Myocyte (in vitro differentiated cells): ENCODE results near the gene KNSTRN. TPM values are rescaled to one million over a fixed set of nuclear protein-coding genes. Genes with fewer than 3 reads are reported as not detected.

Experiments
- DNase-seq: peaks from one replicate; pipeline ENCODE4 v3.0.0-alpha.2; 2012; ENCODE audit warnings: low read depth
- total RNA-seq: library from RNA; depleted of rRNA; stranded (reverse); fragments of >200 nt; gene quantifications from 2 replicates; pipeline ENCODE4 v1.2.3, GENCODE V29; 2014

The KNSTRN gene
- total RNA-seq, 1 donor from 2014 or later = 72.4 TPM

DNA sequence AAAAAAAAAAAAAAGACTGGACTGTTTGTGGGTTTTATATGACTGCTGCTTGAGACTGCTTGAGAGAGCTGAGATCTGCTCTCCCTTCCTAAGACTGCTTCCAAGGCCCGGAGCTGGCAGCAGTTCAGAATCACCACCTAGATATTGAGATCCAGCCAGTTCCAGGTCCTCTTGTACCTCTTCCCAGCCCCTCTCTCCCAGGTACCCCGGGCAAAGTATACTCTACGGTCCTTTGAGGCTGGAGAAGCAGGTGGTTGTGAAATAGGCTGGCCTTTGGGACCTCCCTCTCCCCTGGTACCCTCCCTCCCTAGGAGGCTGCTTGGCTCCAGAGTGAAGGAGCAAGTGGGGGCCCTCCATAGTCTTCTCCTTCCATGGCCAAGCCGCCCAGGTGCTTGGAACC lies 45.7 kb downstream of the KNSTRN start:
- no peak for DNase-seq

DNA sequence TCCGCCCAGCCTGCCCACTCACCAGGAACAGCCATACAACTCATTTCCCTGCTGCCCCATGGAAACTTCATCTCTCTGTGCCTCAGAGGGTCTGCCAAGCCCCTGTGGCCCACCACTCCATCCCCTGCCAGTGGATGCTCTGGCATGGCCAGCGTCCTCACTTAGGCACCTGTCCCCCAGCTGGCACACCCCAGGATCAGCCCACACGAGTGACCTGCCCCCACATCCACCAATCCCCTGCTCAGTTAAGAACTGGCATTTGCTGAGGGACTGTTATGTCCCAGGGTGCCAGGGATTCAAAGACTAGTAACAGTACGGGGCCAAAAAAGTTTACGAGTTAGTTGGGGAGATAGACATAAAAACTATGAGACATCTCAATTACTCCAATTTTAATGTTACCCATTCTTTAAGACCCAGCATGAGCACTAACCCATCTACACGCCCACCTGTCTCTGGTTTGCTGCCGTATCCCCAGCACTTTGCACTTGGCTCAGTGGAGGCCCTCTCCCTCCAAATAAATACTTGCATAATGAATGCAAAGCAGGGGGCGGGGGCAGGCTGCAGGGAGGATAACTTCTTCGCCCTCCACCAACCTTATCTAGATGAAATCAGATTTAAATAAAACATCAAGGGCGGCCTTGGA lies 46.7 kb downstream of the KNSTRN start:
- DNase-seq = no peak

- peak; percentile 67 for DNase-seq
Observed at GRCh38 chr15:40430271-40430805, 47.8 kb downstream of the KNSTRN start.

GRCh38 chr15:40435023-40435709 lies 52.6 kb downstream of the KNSTRN start:
- no peak for DNase-seq

- no peak for DNase-seq
Observed at GRCh38 chr15:40435710-40436089, 53.2 kb downstream of the KNSTRN start.

DNA sequence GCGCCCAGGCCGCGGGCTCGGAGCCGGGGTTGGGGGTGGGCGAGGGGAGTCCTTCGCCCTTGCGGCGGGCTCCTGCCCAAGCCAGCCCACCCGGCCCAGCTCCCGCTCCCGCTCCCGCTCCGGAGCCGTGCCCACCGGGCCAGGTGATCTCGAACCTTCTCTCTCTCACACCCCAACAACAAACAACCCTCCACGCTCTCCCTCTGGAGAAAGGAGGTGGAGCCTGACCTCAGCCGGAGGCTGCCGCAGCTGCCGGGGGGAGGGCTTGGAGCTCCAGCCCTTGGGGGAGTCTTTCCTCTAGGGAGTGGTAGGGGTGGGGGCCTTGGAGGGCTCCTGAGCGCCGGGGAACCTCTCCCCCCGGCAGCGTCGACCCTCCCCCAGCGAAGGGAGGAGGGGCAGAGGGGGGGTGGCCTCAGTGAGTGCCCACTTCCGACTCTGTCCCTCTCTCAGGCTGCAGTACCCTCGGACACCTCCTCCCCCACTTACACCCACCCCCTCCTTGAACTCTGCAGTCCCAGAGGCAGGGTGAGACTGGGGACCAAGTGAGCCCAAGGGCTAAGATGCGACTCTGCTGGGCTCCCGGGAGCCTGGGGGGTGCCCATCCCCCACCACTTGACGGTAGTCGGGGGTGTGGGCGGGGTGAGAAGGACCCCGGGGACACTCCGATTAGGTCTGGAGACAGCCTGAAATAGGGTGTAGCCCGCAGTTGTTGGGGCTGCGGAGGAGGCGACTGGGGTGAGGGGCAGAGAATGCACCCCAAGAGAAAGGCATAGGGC lies 53.8 kb downstream of the KNSTRN start:
- DNase-seq = peak; percentile 45

GRCh38 chr15:40436892-40437751 lies 54.6 kb downstream of the KNSTRN start:
- no peak for DNase-seq

DNA sequence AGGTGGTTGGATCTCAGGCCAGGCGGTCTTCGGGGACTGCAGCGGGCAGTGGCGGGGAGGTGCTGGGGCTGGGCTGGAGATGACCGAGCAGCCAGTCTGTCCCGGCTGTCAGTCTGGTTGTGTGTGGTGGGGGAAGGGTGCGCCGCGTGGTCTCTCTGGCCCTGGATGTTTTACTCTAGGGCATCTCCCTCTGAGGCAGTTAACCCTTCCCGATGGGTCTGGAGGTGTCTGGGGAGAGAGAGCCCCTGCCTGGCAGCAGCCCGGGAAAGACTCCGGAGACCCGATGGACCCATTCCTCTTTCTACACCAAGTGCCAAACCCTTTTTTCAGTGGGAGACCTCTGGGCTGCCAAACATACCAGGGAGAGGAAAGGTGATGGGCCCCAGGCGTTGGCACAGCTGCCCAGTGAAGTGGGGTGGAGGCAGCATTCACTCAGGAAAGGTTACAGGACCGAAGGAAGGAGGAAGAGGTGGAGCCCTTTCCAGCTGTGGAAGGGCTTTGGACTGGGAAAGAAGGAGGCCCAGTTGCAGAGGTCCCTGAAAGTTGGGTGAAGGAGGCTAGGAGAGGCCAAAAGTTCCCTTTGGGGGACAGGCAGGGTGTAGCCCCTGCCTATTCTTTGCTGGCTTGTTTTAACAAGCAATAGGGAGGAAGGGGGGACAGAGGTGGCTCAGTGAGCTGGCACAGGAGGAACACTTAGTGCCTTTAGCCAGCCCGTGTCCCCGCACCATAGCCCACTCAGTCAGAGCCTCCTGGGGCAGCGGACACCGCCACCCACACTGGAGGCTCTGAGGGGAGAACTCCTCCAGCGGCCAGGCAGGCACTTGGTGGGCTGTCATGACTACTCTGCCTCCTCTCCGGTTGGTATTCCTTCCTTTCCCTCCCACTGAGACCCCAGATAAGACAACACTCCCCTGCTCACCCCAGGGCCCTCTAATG lies 55.5 kb downstream of the KNSTRN start:
- no peak for DNase-seq

DNA sequence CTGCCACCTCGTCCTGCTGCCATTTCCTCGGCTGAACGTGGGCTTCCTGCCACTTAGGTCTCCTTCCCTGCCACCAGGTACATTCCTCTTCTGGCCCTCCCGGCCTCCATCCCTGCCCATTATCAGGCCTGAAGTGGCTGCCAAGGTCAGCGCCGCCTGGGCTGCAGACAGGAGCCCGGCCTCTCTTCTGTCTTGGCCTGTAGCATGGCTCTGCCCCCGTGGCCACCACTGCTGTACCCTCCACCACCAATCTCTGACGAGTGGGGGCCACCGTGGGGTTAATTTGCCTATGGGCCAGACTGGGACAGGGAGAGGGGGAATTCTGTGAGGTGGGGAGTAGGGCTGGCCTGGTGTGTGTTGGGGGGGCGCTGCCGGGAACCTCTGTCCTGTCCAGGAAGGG lies 56.2 kb downstream of the KNSTRN start:
- no peak for DNase-seq

- DNase-seq = no peak
Observed at GRCh38 chr15:40439461-40439959, 57.0 kb downstream of the KNSTRN start.

DNA sequence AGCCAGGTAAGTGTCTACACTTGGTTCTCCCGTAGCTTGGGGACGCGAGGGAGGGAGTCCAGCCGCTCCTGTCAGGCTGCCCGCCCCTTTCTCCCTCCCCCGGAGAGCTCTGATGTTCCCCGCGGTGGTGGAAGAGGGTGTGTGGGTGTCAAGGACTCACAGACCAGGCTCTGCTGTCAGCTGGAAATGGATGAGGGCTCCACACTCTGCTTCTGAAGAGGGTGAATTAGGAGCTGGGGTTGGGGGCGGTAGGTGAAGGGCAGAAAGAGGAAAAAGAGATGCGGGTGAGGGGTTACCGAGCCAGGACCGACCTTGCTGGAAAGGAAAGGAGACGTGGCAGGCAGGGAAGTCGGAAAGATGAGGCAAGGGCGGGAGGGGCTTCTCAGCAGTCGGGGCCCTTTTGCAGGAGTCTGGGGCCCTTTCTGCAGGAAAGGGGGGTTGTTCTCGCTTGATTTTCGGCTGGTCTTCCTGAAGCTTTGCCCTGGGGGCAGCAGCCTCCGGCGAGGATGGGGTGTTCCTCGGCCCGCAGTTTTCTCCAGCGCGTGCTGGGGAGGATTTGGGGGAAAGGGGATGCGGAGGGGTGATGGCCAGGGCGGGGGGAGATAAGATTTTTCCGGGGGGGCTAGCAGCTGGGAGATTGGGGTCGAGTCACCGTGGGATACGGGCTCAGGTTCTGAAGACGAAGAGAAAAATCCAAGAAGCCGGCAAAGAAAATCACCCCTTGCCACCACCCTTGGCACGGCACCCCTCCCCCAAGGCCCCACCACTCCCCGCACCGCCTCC lies 57.6 kb downstream of the KNSTRN start:
- no peak for DNase-seq

DNA sequence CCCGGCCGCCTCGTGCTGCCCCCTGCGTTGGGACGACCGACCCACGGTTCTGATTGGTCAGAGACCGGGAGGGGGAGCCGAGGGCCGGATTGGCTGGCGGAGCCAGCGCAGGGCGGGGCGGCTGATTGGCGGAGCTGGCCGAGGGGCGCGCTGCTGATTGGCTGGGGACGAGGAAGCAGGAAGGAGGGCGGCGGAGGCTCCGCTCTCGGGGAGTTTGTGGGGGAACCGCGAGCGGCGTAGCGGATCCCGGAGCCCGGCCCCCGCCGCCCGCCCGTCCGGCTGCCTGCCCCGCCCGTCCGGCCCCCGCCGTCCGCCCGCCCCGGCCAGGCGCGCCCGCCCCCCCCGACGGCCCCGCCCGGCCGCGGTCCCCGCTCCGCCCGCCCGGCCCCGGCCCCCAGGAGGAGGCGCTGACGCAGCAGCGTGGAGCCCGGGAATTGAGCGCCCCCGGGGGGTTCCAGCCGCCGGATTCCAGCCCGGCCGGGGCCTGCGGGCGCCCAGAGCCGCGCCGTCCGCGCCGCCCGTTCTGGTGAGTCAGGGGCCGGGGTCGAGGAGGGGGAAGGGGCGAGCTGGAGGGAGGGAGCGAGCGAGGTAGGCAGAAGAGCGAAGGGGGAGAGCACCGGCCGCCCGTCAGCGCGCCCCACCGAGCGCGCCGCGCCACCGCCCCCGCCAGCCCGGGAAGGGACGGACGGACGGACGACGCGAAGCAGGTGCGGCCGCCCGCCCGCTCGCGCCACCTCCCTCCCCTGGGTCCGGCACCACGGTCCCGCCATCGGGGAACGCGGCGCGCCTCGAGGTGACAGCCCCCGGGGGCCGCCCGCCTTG lies 58.4 kb downstream of the KNSTRN start, which contains the start of gene BAHD1:
BAHD1 (plus strand) TSS at position 211 of the 822 bp plus-strand sequence. CDS start 17,512 bp downstream, outside the sequence.
- peak; percentile 96 for DNase-seq

GRCh38 chr15:40441565-40442531 lies 59.3 kb downstream of the KNSTRN start:
- DNase-seq = no peak

- DNase-seq = no peak
Observed at GRCh38 chr15:40443255-40443654, 60.7 kb downstream of the KNSTRN start.

DNA sequence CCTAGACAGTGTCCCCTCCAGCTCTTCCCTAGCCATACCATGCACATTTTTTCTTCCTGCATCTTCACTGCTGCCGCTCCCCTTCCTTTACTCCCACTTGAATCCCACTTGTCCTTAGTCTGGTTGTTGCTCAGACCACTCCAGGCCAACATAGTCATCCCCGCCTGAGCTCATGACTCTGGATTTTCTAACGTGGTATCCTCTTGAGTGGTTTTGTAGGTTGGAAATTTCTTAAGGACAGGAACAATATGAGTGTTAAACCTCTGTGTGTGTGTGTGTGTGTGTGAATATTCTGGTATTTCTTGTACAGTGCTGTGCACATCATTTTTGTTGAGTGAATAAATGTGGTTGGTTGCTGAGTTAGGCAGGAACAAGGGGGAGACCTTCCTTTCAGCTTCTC lies 61.3 kb downstream of the KNSTRN start:
- DNase-seq = no peak
